ENCODE measurements around the gene GMEB1. TPM values are rescaled to one million over a fixed set of nuclear protein-coding genes. Genes with fewer than 3 reads are reported as not detected.
"Not testable (repeated sequence)": the region's sequence is repeated elsewhere in the genome, so short reads cannot be mapped to it uniquely, and the experiment has no call there.

Gene GMEB1
- total RNA-seq, 4 donors from 2014 or later = 11.6 to 17.4 (median 14.5) TPM

GRCh38 chr1:28737307-28738132, 68.9 kb downstream of the GMEB1 start:
- no peaks in the 10 kb centered on the region for H3K27me3 ChIP-seq
- peaks cover 30% of the 10 kb centered on the region for H3K36me3 ChIP-seq
- H3K27ac ChIP-seq = peak overlapping the region; percentile 99
- under 1% methylated on average over 53 of the region's 53 CpGs for WGBS
- no peaks in the 10 kb centered on the region for H3K9me3 ChIP-seq
- peak in 1 of 2 donors; percentile 64 for DNase-seq (ENCODE audit: low spot score in 2 of 2)
- TF ChIP-seq CTCF (IDR thresholded peaks at IDR 0.05) (no peak), POLR2A (IDR thresholded peaks at IDR 0.05) (no peak), EP300 (IDR thresholded peaks at IDR 0.05) (no peak), POLR2AphosphoS5 (IDR thresholded peaks at IDR 0.05) (no peak)
- H3K4me3 ChIP-seq = peak overlapping the region; percentile 97
- H3K4me1 ChIP-seq = peaks cover 52% of the 10 kb centered on the region

- no peak for TF ChIP-seq CTCF (IDR thresholded peaks at IDR 0.05)
- TF ChIP-seq POLR2A (IDR thresholded peaks at IDR 0.05) = no peak
- TF ChIP-seq EP300 (IDR thresholded peaks at IDR 0.05) = no peak
- no peak for TF ChIP-seq POLR2AphosphoS5 (IDR thresholded peaks at IDR 0.05)
- H3K27me3 ChIP-seq = no peaks in the 10 kb centered on the region
- DNase-seq (ENCODE audit: low spot score in 2 of 2) = no peak
- H3K4me3 ChIP-seq = peak overlapping the region; percentile 2
- no peaks in the 10 kb centered on the region for H3K9me3 ChIP-seq
- peaks cover 77% of the 10 kb centered on the region for H3K4me1 ChIP-seq
- H3K27ac ChIP-seq = no peak overlapping the region
- H3K36me3 ChIP-seq = peaks cover 54% of the 10 kb centered on the region
Observed at GRCh38 chr1:28740118-28740517, 71.5 kb downstream of the GMEB1 start.

GRCh38 chr1:28744184-28744583, 75.6 kb downstream of the GMEB1 start:
- TF ChIP-seq POLR2A (IDR thresholded peaks at IDR 0.05) = no peak
- TF ChIP-seq EP300 (IDR thresholded peaks at IDR 0.05) = no peak
- 79% methylated on average over 4 of the region's 4 CpGs for WGBS
- peaks cover 65% of the 10 kb centered on the region for H3K36me3 ChIP-seq
- no peaks in the 10 kb centered on the region for H3K27me3 ChIP-seq
- no peak for DNase-seq (ENCODE audit: low spot score in 2 of 2)
- H3K4me1 ChIP-seq = peaks cover 82% of the 10 kb centered on the region
- H3K9me3 ChIP-seq = no peaks in the 10 kb centered on the region
- H3K4me3 ChIP-seq = no peak overlapping the region
- H3K27ac ChIP-seq = no peak overlapping the region

GRCh38 chr1:28745653-28746173, 77.1 kb downstream of the GMEB1 start:
- H3K9me3 ChIP-seq = no peaks in the 10 kb centered on the region
- H3K36me3 ChIP-seq = peaks cover 58% of the 10 kb centered on the region
- H3K4me1 ChIP-seq = peaks cover 79% of the 10 kb centered on the region
- no peak for TF ChIP-seq CTCF (IDR thresholded peaks at IDR 0.05)
- TF ChIP-seq EP300 (IDR thresholded peaks at IDR 0.05) = no peak
- no peak for TF ChIP-seq POLR2A (IDR thresholded peaks at IDR 0.05)
- no peak for TF ChIP-seq POLR2AphosphoS5 (IDR thresholded peaks at IDR 0.05)
- H3K4me3 ChIP-seq = no peak overlapping the region
- no peaks in the 10 kb centered on the region for H3K27me3 ChIP-seq
- no peak for DNase-seq (ENCODE audit: low spot score in 2 of 2)
- no peak overlapping the region for H3K27ac ChIP-seq
- 95% methylated on average over 6 of the region's 6 CpGs for WGBS

GRCh38 chr1:28750330-28750729, 81.7 kb downstream of the GMEB1 start:
- Histone ChIP-seq H3K27ac (no peak overlapping the region), H3K27me3 (no peaks in the 10 kb centered on the region), H3K9me3 (no peaks in the 10 kb centered on the region), H3K4me1 (peaks cover 74% of the 10 kb centered on the region), H3K36me3 (peaks cover 25% of the 10 kb centered on the region), H3K4me3 (no peak overlapping the region)
- DNase-seq (ENCODE audit: low spot score in 2 of 2) = no peak
- WGBS = 72% methylated on average over 5 of the region's 5 CpGs
- no peak for TF ChIP-seq POLR2A (IDR thresholded peaks at IDR 0.05)
- TF ChIP-seq EP300 (IDR thresholded peaks at IDR 0.05) = no peak
- TF ChIP-seq CTCF (IDR thresholded peaks at IDR 0.05) = no peak
- no peak for TF ChIP-seq POLR2AphosphoS5 (IDR thresholded peaks at IDR 0.05)

- not testable (repeated sequence) for H3K9me3 ChIP-seq; H3K27me3 ChIP-seq; H3K27ac ChIP-seq; DNase-seq (ENCODE audit: low spot score in 2 of 2); H3K4me3 ChIP-seq
- H3K4me1 ChIP-seq = peaks cover 74% of the 10 kb centered on the region
- 79% methylated on average over 8 of the region's 8 CpGs for WGBS
- peaks cover 20% of the 10 kb centered on the region for H3K36me3 ChIP-seq
Observed at GRCh38 chr1:28750771-28751294, 82.2 kb downstream of the GMEB1 start.
